Stromal cell of bone marrow (primary cell): ENCODE measurements around the gene LGALS4.
"Not testable (repeated sequence)": the region's sequence is repeated elsewhere in the genome, so short reads cannot be mapped to it uniquely, and the experiment has no call there.

ENCODE experiments used
- DNase-seq: peaks from one replicate; pipeline ENCODE4 v3.0.0-alpha.2; 2012; ENCODE audit warnings: low read depth

LGALS4 gene

DNA sequence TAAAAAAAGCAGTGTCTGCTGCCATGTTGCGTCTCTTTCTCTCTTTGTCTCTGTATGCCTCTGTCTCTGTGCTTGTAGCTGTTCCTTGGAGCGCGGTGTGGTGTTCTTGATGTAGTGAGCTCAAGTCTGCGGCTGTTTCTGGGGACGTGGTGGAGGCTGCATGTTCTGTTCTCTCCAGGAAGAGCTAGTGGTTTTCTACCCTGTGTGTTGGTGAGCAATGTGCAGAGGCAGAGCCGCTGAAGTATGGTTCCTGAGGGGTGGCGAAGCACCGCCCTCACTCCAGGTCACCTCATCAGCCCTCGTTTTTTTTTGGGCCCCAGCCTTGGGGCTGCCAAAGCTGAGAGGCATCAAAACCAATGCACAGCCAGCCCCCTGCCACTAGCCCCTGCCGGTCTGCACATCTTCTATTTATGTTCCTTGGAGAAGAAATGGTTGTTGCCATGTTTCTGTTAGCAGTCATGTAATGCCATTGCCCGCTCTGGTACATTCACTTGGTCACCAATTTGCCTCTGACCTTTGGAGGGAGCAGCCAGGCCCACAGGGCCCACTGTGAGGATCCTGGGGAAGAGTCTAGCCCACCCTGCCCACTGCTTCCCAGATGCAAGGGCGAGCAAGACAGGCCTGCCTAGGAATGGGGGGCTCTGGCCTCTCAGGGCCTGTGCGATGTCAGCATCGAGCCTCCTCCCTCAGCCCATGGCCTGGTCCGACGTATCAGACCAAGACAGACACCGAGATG is 29.9 kb upstream of the LGALS4 start:
- DNase-seq, result no peak

DNA sequence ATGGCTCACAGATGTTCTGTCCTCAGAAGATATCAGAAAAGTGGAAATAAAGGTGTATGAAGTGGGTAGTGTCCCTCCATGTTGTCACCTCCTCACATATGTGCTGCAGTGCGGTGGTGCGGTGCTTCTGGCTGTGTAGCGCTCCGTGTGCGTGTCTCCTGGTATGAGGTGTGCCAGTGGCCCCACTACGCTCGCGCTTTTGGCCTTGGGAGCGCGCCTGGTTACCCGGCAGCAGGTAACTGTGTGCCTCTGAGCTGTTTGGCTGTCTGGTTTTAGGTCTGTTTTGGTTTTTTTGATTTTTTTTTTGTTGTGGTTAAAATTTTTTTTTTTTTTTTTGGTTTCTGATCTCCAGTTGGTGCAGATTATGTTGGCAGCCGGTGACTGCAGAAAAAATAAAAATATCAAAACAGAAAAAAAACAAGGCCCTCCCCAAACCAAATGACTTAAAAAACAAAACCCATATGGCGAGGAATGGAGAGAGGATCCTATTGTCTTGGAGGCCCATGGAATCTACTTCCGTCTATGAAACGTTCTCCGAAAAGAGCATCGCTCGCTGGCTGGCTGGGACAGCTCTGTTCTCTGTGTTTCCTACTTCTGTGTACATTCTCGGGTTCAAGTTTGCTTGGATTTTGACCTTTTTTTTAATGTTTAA is 29.2 kb upstream of the LGALS4 start:
- no peak for DNase-seq

DNA sequence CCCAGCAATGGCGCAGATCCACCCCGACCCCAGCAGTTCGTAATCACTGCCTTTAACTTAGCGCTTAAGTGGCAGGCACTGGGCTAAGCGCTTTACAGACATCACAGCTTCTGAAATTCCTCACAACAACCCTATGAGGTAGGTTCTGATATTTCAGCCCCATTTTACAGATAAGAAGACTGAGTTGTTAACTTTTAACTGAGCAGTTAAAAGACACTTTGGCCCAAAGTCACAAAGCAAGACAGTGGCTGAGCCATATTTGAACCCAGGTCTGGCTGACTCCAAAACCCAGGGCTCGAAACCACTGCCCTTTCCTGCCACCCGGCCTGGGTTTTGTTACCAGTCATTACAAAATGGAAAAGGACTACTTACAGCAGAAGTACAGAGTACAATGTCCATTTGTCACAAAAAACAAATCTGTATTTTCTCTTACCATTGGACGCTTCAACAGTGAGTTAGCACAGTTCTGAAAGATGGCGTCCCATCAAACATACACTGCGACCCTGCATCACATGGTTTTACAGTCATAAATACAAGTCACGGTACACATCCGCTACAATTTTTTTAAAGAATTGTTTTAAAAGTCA is 28.5 kb upstream of the LGALS4 start:
- DNase-seq, result no peak

DNA sequence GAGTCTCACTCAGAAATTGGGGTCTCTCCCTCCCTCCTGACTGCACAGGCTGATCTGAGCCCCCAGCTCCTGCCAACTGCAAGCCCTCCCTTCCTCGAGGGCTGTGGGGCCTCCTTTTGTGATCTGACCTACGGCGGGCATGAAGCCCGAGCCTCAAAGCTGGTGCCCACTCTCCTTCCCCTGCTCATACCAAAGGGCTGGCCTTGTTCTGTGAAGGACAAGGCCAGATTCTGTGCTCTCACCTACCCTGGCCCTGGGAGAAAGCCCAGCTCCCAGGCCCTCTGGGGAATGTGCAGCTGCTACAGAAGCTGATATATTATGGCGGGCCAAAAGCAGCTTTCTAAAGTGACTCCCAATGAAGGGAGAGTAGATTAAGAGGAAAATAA is 27.8 kb upstream of the LGALS4 start:
- DNase-seq, result no peak

DNA sequence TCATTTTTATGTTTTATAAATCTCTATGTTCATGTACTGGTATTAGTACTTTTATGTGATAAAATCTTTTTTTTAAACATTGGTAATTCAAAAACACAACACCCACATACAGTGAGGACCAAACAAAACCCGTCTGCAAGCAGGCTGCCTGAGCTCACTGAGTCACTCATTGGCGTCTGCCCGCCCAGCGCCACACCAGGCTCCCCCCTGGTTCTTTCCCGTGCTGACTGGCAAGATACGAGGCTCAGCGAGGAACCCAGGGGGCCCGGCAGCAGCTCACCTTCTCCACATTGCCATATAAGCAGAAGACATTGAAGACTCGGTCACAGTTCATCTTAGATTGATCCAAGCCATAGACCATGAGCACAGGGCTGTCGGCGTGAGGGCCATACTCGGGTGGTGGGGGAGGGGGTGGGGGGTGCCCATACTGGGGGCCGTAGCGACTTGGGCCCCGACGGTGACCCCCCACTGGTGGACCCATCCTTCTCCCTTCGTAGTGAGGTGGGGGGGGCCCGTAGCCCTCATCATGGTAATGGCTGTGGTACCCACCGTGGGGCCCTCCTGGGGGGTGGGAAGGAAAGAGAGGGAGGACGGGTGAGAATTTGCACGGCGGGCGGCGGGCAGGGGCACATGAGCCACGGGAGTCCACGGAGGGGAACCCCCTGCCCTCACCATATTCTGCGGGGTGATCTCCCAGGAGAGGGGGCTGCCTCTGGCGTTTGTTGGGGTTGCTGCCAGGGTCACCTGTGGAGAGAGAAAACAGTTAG is 27.3 kb upstream of the LGALS4 start:
- DNase-seq, result no peak

DNA sequence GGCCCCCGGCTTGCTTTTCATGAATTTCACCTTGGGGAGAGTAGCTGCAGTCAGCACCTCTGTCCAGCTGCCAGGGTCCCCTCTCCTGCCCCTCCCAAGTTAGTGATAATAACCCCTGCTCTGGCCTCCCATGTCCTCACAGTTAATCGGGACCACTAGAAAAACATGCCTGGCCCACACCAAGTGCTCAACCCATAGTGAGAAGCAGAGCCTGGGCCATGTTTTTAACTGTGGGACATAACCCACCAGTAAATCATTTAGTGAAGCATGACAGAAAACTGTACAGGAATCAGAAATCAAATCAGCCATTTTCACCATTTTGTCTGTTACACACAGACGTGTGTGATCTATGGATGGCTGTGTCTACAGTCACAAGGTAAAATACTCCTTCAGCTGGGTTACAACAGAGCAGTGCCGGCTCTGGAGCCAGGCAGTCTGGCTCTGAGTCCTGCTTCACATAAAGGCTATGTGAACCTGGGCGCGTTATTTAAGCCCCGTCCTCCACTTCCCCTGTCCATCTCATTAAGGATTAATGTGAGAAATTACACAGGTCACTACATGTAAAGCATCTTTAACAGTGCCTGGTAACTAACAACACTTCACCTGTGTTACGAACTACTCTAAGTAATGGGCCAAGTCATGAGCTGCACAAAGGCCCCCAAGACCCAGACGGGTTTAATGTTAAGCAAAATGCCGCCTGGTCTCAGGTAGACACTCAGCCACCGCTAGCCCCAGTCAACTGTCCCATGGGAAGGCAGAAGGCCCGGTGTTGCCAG is 26.4 kb upstream of the LGALS4 start:
- no peak for DNase-seq

DNA sequence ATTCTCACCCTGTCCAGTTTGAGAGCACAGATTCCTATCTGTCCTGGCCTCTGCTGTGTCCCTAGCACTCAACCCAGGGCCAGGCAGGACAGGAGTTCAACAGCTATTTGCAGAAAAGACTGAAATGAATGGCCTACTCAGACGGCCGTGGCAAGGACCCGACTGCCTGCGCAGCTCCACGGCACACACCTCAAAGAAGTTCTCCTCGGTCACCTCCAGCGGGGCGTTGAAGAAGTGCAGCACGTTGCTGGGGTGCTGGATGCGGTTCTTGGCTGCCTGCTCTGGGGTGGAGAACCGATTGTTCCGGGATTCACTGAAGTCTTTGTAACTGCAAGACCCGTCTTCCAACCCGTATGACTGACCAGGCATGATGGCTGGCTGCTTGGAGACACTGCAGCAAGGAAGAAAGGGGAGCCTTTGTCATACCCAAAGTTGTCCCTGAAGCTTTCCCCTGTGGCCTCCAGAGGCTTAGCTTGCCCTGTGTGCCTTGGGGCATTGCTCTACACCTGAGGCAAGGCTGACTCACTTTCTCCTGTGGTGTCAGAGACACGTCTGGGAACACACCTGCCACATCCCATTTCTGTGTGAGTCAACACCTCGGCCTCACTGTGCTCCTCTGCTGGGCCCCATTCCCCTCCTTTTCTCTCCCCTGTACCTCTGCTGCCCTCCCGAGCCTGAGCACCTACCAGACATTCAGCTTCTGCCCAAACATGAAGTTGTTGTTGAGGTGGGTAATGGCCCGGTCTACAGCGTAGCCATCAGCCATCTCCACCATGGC is 25.7 kb upstream of the LGALS4 start:
- no peak for DNase-seq

DNA sequence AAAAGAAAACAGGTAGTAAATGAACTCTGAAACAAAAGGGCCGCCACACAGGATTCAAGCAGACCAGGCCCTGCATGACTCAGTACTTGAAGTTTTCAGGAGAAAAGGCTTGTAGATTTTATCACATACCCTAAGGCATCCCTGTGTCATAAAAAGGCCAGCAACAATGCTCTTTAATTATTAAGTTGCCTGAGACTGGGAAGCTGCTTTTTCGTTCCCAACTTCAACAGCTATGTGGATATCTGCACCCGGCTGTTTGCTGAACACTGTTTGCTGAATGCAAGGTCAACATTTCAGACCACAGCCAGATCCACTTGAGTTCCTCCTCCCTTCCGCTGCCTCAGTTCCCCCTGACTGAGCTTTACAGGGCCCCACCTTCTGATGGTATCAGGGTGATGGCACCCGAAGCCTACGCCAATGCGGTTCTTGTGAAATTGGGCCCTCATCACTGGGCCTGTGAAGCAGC is 24.9 kb upstream of the LGALS4 start:
- no peak for DNase-seq

DNA sequence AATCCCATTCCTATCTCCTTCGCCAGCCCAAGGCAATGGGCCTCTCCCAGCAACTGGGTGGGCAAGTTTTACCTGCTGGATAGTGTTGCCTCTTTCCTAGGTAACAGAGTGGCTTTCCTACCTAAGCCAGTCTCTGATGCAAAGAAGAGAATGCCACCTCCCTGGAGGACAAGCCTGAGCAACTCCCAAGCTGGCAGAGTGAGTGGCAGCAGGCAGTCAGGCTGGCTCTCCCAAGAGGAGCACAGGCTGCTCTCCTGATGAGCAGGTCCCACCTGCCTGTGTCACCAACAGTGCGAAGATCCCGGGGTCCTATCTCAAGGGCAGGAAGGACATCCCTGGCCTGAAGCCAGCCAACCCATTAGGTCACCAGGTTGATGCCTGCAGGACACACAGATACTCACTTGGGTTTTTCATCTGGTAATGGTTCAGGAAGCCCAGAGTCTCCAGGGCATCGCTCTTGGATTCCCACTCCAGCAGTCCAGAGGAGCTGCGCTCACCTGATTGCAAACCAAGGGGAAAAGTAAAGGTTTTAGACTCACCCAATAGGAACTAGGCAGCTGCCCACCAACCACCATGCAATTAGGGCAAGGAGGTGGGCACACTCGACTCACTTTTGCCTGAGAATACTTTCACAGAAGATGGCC is 24.4 kb upstream of the LGALS4 start:
- DNase-seq, result no peak

DNA sequence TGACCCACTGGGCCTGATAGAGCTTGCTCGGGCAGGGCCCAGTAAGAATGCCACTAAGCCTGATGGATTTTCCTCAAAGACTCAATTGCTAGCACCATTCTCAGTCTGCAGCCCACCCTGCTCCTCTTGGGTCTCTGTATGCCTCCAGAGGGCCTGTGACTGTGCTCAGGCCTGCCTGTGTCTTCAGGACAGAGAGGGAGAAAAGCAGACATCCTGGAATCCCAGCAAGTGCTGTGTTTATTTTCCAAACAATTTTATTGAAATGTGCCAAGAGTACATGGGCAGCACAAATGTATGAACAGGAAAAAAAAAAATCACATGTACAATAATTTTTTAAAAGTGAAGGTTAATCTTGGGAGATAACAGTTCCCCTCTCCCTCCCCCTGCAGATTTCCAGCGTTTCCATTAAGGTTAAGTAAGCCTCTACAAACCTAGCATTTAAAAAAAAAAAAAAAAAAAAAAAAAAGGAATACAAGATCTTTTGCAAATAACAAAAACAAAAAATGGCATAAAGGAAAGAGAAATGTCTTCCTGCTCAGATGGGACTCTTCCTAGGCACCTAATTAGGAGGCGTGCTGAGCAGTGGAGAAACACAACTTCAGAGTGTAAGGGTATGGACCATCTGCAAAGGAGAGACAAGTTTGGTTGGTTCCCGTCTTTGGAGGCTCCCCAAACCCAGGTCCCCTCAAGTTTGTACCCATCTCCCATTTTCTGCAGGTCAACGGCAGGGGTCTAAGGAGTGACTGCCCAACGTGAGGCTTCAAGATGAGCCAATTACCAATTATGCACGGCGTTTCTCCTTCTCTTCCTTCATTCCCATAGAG is 23.6 kb upstream of the LGALS4 start:
- DNase-seq, result no peak

DNA sequence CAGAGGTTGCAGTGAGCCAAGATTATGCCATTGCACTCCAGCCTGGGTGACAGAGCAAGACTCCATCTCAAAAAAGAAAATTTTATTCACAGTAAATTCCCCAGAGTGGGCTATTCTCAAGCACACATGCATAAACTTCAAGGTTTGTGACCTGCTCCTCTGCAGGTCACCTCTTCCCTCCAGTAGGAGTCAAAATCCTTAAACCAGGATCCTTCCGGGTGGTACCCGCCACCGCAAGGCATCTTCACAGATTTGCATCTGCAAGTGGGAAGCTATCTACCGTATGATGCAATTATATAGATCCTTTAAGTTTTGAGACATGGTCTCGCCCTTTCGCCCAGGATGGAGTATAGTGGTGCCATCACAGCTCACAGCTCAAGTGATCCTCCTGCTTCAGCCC is 21.8 kb upstream of the LGALS4 start:
- DNase-seq, result no peak

DNA sequence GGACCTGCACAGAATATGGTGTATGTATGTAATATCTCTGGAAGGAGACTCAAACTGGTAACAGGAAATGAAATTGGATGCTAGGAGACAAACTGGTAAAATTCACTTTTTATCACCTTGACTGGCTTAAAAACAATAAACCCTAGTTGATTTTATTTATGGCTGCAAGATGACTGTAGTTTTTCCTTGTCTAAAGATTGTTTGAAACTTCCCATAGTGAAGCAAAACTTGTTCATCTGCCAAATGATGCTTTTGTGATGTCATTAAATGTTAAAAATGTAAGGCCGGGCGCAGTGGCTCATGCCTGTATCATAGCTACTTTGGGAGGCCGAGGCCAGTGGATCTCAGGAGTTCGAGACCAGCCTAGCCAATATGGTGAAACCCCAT is 21.4 kb upstream of the LGALS4 start:
- no peak for DNase-seq

DNA sequence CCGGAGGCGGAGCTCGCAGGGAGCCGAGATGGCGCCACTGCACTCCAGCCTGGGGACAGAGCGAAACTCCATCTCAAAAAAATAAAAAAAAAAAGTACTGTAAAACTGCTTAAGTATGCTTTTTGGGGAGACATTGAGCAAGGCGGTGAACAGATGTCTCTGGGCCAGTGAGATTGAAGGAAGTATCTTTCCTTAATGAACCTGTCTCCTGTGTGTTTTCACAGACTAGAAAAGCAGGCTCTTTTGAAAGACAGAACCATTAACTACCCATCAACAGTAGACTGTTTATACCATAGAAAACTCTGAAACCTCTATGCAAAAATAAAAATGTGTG is 20.3 kb upstream of the LGALS4 start:
- no peak for DNase-seq

DNA sequence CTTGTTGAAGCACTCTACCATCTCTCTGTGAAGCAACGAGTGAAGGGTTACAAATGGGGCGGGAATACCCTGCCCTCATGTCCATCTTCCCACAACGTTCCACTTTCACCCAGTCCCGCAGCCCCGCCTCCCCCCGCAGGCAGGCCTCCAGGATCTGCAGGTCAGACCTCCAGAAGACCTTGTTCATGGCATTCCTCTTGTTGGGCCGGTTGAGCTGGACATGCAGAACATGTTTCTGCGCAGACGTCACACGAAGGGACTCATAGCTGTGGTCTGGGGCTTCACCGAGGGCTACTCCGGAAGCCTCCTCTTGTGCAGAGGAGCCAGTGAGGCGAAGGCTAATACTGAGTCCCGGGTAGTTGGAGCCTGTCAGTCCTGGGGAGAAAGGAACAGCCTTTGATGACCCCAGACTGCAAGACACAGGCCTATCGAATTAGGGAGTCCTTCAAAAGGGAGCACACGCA is 18.4 kb upstream of the LGALS4 start:
- peak; percentile 65 for DNase-seq

DNA sequence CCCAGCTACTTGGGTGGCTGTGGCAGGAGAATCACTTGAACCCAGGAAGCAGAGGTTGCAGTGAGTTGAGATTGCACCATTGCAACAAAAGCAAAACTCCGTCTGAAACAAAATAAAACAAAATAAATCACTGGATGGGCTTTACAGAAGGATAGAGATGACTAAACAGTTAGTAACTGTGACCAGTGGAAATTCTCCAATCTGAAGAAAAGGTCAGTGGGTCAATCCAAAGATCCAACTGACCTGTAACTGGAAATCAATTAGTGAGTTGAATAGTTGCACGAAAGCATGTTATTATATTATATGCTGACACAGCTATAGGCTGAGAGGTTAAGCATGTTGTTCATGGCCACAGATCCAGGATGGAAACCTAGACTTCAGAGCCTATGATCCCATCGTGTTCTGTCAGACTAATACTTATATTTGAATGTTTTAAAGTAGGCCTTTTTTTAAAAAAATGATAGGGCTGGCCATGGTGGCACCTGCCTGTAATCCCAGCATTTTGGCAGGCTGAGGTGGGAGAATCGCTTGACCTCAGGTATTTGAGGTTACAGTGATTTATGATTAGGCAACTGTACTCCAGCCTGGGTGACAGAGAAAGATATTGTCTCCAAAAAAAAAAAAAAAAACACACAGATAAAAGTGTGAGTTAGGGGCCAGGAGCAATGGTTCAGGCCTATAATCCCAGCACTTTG is 17.4 kb upstream of the LGALS4 start:
- no peak for DNase-seq

DNA sequence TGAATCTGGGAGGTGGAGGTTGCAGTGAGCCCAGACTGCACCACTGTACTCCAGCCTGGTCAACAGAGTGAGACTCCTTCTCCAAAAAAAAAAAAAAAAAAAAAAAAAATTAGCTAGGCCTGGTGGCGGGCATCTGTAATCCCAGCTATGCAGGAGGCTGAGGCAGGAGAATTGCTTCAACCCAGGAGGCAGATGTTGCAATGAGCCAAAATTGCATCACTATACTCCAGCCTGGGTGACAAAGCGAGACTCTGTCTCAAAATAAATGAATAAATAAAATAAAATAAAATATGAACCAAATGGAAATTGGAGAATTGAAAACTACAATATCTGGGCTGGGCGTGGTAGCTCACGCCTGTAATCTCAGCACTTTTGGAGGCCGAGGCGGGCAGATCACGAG is 16.5 kb upstream of the LGALS4 start:
- DNase-seq, result not testable (repeated sequence)

DNA sequence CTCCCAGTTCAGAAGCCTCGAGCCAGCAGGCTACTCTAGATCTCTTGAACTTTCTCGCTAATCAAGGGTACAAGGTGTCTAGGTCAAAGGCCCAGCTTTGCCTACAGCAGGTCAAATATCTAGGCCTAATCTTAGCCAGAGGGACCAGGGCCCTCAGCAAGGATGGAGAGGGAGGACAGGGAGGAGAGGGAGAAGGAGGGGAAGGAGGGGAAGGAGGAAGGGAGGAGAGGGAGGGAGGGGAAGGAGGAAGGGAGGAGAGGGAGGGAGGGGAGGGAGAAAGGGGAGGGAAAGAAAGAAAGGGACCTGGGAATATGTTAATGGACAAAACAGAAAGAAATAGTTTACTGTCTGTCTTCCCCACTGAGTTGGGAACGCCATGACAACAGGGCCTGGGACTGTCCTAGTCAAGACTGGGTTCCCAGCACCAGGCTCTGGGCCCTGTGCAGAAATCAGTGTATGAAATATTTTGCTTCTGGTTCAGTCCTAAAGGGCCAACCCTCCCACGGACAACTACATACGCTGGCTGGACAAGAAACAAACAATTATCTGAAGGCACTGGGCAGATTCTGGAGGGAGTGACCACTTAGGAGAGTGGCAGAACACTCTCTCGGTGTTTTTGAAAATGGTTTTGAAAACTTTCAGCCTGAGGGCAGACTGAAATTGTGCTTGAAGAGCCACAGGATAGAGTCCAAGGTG is 14.3 kb upstream of the LGALS4 start:
- no peak for DNase-seq

DNA sequence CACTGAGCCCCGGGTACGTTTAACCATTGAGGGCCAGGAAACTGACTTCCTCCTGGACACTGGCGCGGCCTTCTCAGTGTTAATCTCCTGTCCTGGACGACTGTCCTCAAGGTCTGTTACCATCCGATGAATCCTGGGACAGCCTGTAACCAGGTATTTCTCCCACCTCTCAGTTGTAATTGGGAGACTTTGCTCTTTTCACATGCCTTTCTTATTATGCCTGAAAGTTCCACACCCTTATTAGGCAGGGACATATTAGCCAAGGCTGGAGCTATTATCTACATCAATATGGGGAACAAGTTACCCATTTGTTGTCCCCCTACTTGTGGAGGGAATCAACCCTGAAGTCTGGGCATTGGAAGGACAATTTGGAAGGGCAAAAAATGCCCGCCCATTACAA is 13.2 kb upstream of the LGALS4 start:
- DNase-seq, result not testable (repeated sequence)
